ENCODE results near the gene CASK. TPM values are rescaled to one million over a fixed set of nuclear protein-coding genes. Genes with fewer than 3 reads are reported as not detected.

CASK gene
- total RNA-seq, 2 experiments from 2014 or later, result 39.9 to 44.6 TPM

DNA sequence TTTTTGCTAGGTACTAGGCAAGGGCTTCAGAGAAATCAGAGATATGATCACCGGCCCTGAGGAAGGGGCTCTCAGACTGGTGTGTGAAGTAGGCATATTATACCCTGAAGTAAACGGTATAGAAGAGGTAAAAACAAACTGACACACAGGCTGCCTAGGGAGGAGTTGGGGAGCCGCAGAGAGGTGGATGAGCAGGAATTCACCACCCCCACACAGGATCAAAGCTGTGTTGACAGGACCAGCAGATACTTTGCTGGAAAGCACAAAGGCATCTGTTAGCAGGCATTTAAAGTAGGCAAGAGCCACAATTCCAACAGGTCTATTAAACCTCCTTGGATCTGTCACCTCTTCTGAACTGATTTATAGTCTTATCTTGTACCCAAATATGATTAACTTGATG is 306.4 kb downstream of the CASK start:
- H3K9me3 ChIP-seq (ENCODE audit: control insufficient read depth in 1 of 2, insufficient read depth in 1 of 2, low read length in 2 of 2), result no peaks in the 10 kb centered on the region

DNA sequence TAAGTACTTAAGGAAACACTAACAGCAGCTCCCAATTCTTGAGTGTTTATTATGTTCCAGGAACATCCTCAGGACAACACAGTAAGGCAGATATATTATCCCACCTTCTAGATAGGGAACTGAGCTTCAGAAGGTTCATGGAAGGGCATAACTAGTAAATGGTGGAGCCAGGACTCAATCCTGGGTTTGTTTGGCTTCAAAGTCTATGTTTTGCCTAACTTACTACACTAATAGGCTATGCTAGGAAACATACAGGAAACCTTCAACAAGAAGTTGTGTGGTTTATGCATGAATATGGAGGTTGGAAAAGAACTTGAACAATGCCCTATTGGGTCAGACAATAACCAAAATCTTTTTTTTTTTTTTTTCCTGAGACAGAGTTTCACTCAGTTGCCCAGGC is 307.1 kb downstream of the CASK start:
- no peaks in the 10 kb centered on the region for H3K27me3 ChIP-seq (ENCODE audit: control insufficient read depth in 1 of 2, insufficient read depth in 2 of 2, low read length in 2 of 2)
- Mint-ChIP-seq H3K9me3 (no peaks in the 10 kb centered on the region), H3K27ac (no peak overlapping the region), H3K36me3 (ENCODE audit: low read depth) (no peaks in the 10 kb centered on the region), H3K4me1 (ENCODE audit: low read depth) (no peaks in the 10 kb centered on the region), H3K4me3 (no peak overlapping the region), H3K27me3 (no peaks in the 10 kb centered on the region)
- no peak for ATAC-seq (ENCODE audit: poor library complexity)
- intact Hi-C loops (cut with DNase I, micrococcal nuclease), result no loop called here
- H3K4me3 ChIP-seq (ENCODE audit: low read length), result no peak overlapping the region
- TF ChIP-seq, protein P1, sequence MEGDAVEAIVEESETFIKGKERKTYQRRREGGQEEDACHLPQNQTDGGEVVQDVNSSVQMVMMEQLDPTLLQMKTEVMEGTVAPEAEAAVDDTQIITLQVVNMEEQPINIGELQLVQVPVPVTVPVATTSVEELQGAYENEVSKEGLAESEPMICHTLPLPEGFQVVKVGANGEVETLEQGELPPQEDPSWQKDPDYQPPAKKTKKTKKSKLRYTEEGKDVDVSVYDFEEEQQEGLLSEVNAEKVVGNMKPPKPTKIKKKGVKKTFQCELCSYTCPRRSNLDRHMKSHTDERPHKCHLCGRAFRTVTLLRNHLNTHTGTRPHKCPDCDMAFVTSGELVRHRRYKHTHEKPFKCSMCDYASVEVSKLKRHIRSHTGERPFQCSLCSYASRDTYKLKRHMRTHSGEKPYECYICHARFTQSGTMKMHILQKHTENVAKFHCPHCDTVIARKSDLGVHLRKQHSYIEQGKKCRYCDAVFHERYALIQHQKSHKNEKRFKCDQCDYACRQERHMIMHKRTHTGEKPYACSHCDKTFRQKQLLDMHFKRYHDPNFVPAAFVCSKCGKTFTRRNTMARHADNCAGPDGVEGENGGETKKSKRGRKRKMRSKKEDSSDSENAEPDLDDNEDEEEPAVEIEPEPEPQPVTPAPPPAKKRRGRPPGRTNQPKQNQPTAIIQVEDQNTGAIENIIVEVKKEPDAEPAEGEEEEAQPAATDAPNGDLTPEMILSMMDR (IDR thresholded peaks at IDR 0.05), result no peak
- no peaks in the 10 kb centered on the region for H3K9me3 ChIP-seq (ENCODE audit: control insufficient read depth in 1 of 2, insufficient read depth in 1 of 2, low read length in 2 of 2)
- no peak for DNase-seq
- no peaks in the 10 kb centered on the region for H3K4me1 ChIP-seq (ENCODE audit: insufficient read depth, low read length)
- H3K27ac ChIP-seq (ENCODE audit: low read depth in 1 of 2, low read length in 2 of 2), result no peak overlapping the region
- ChIA-PET POLR2A (no interaction called here), CTCF (no interaction called here)
- peaks cover 2% of the 10 kb centered on the region for H3K36me3 ChIP-seq (ENCODE audit: insufficient read depth, low read length)

More for the DNA sequence above, 306.4 kb downstream of the CASK start:
- no peaks in the 10 kb centered on the region for H3K27me3 ChIP-seq (ENCODE audit: control insufficient read depth in 1 of 2, insufficient read depth in 2 of 2, low read length in 2 of 2)
- Mint-ChIP-seq H3K27ac (no peak overlapping the region), H3K36me3 (ENCODE audit: low read depth) (peaks cover 3% of the 10 kb centered on the region), H3K4me3 (no peak overlapping the region), H3K4me1 (ENCODE audit: low read depth) (no peaks in the 10 kb centered on the region), H3K27me3 (no peaks in the 10 kb centered on the region), H3K9me3 (no peaks in the 10 kb centered on the region)
- TF ChIP-seq, protein P1 (IDR thresholded peaks at IDR 0.05), result no peak
- intact Hi-C loops (cut with DNase I, micrococcal nuclease), result no loop called here
- H3K36me3 ChIP-seq (ENCODE audit: insufficient read depth, low read length), result peaks cover 4% of the 10 kb centered on the region
- ATAC-seq (ENCODE audit: poor library complexity) (no peak), DNase-seq (no peak)
- no peaks in the 10 kb centered on the region for H3K4me1 ChIP-seq (ENCODE audit: insufficient read depth, low read length)
- ChIA-PET CTCF (no interaction called here), POLR2A (no interaction called here)
- no peak overlapping the region for H3K4me3 ChIP-seq (ENCODE audit: low read length)
- no peak overlapping the region for H3K27ac ChIP-seq (ENCODE audit: low read depth in 1 of 2, low read length in 2 of 2)

DNA sequence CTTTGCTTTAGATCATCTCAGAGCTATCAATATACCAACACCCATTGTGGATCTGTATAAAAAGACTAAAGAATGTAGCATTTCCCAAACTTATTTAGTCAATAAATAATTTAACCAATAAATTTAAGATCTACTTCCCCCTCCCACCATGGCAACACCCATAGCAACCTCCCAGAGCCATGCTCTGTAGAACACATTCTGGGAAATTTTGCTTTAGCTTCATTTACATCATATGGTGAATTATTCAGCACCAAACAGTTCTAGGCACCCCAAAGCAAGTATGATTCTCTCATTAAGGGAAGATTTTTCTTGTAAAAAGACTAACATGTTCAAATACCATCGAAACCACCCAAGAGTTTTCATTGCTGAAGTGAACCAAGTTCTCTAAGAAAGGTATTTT is 315.1 kb downstream of the CASK start:
- H3K4me1 ChIP-seq (ENCODE audit: insufficient read depth, low read length), result no peaks in the 10 kb centered on the region
- Mint-ChIP-seq H3K27me3 (no peaks in the 10 kb centered on the region), H3K36me3 (ENCODE audit: low read depth) (peaks cover 35% of the 10 kb centered on the region), H3K27ac (no peak overlapping the region), H3K4me3 (no peak overlapping the region), H3K4me1 (ENCODE audit: low read depth) (no peaks in the 10 kb centered on the region), H3K9me3 (no peaks in the 10 kb centered on the region)
- ChIA-PET CTCF (interaction anchor here (1.4 kb wide), 1 partner anchor 9 kb away, joined by 3 read pairs; no protein-coding TSS in a partner anchor), POLR2A (no interaction called here)
- intact Hi-C loops (cut with DNase I, micrococcal nuclease), result no loop called here
- no peaks in the 10 kb centered on the region for H3K9me3 ChIP-seq (ENCODE audit: control insufficient read depth in 1 of 2, insufficient read depth in 1 of 2, low read length in 2 of 2)
- TF ChIP-seq, protein P1 (IDR thresholded peaks at IDR 0.05), result no peak
- no peak overlapping the region for H3K4me3 ChIP-seq (ENCODE audit: low read length)
- no peak overlapping the region for H3K27ac ChIP-seq (ENCODE audit: low read depth in 1 of 2, low read length in 2 of 2)
- DNase-seq (no peak), ATAC-seq (ENCODE audit: poor library complexity) (no peak)
- H3K27me3 ChIP-seq (ENCODE audit: control insufficient read depth in 1 of 2, insufficient read depth in 2 of 2, low read length in 2 of 2), result no peaks in the 10 kb centered on the region
- peaks cover 24% of the 10 kb centered on the region for H3K36me3 ChIP-seq (ENCODE audit: insufficient read depth, low read length)
